Measurements from ENCODE around the gene FCRL2.

Gene FCRL2

DNA sequence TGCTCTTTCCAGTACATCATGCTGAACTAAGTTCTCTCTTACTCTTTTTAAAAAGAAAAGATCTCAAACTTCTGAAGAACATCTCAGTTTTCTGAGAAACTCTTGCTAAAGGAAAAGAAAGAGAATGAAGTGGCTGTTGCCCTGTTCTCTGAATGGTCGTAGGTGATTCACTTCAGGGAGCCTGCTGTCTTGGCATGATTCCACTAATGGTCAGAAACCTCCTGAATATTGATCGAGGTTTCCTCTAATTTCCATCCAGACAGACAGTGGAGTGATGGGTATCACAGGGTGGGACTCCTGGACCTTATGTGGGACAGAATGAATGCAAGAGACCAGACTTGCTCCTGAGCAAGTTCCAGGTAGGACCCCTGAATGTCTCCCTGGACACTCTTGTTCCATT is 2.5 kb downstream of the FCRL2 start:
- TF ChIP-seq, protein P1, sequence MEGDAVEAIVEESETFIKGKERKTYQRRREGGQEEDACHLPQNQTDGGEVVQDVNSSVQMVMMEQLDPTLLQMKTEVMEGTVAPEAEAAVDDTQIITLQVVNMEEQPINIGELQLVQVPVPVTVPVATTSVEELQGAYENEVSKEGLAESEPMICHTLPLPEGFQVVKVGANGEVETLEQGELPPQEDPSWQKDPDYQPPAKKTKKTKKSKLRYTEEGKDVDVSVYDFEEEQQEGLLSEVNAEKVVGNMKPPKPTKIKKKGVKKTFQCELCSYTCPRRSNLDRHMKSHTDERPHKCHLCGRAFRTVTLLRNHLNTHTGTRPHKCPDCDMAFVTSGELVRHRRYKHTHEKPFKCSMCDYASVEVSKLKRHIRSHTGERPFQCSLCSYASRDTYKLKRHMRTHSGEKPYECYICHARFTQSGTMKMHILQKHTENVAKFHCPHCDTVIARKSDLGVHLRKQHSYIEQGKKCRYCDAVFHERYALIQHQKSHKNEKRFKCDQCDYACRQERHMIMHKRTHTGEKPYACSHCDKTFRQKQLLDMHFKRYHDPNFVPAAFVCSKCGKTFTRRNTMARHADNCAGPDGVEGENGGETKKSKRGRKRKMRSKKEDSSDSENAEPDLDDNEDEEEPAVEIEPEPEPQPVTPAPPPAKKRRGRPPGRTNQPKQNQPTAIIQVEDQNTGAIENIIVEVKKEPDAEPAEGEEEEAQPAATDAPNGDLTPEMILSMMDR (IDR thresholded peaks at IDR 0.05; ENCODE audit: low read depth, low read length) = no peak
- H3K4me3 ChIP-seq (replicated peaks in 1 of 2; ENCODE audit: low read depth in 2 of 2, low read length in 2 of 2) = no peak overlapping the region
- no peak for DNase-seq (ENCODE audit: low read depth in 2 of 2)

- no peak for DNase-seq (ENCODE audit: low read depth in 2 of 2)
- TF ChIP-seq, protein P1 (IDR thresholded peaks at IDR 0.05; ENCODE audit: low read depth, low read length) = no peak
- no peak overlapping the region for H3K4me3 ChIP-seq (replicated peaks in 1 of 2; ENCODE audit: low read depth in 2 of 2, low read length in 2 of 2)
These were observed 3.2 kb downstream of the FCRL2 start for GRCh38 chr1:157773493-157774350.

GRCh38 chr1:157771661-157772425 is 5.1 kb downstream of the FCRL2 start:
- H3K4me3 ChIP-seq (replicated peaks in 1 of 2; ENCODE audit: low read depth in 2 of 2, low read length in 2 of 2) = no peak overlapping the region
- TF ChIP-seq, protein P1 (IDR thresholded peaks at IDR 0.05; ENCODE audit: low read depth, low read length) = no peak
- no peak for DNase-seq (ENCODE audit: low read depth in 2 of 2)

DNA sequence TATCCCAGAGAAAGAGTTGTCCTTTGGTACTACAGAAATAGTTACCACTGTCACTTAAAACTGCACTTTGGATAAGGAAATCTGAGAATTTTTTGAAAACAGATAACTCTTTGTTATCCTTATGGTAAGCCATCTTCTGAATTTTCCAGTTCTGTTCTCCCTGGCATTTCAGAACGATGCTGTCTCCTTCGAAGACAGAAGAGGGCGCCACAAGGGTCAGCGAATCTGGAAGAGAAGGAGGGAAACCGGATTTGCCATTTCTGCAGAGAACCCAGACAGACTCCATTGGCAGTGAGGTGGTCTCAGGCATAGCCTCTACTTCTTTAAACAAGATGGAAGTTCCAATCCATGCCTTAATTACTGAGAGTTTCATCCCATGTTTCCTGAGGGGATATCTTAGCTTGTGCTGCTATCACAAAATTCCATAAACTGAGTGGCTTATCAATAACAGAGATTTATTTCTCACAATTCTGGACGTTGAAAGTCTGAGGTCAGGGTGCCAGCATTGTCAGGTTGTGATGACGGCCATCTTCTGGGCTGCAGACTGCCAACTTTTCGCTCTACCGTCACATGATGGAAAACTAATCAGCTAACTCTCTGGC is 6.4 kb downstream of the FCRL2 start:
- no peak for DNase-seq (ENCODE audit: low read depth in 2 of 2)

GRCh38 chr1:157766792-157767191 is 10.1 kb downstream of the FCRL2 start:
- no peak for DNase-seq (ENCODE audit: low read depth in 2 of 2)
- no peak overlapping the region for H3K4me3 ChIP-seq (replicated peaks in 1 of 2; ENCODE audit: low read depth in 2 of 2, low read length in 2 of 2)
- TF ChIP-seq, protein P1 (IDR thresholded peaks at IDR 0.05; ENCODE audit: low read depth, low read length) = no peak

More for the DNA sequence above, 6.4 kb downstream of the FCRL2 start:
- TF ChIP-seq, protein P1 (IDR thresholded peaks at IDR 0.05; ENCODE audit: low read depth, low read length) = no peak
- no peak overlapping the region for H3K4me3 ChIP-seq (replicated peaks in 1 of 2; ENCODE audit: low read depth in 2 of 2, low read length in 2 of 2)

DNA sequence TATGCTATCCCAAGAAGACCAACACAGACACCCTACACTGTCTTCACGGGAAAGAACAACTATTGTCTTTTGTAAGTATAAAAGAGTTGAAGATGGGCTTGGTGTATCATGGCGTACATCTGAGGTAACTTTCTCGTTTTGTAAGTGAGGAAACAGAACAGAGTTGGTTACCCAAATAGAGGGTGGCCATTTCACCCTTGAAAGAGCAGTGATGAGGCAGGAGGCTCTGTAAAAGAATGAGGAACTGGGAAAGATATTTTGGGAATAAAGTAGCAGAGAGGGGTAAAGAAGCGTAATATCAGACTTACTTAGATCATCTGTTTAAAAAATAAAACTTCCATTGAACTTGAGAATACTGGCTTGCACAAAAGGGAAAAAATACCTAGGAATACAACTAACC is 18.9 kb downstream of the FCRL2 start:
- TF ChIP-seq, protein P1 (IDR thresholded peaks at IDR 0.05; ENCODE audit: low read depth, low read length) = no peak
- no peak overlapping the region for H3K4me3 ChIP-seq (replicated peaks in 1 of 2; ENCODE audit: low read depth in 2 of 2, low read length in 2 of 2)
- DNase-seq (ENCODE audit: low read depth in 2 of 2) = no peak

Data from cardiac fibroblast (primary cell).